Smooth muscle cell (in vitro differentiated cells): ENCODE data around the gene NHSL1. TPM values are rescaled to one million over a fixed set of nuclear protein-coding genes. Genes with fewer than 3 reads are reported as not detected.

Experiments
- DNase-seq: peaks from one replicate; lab custom pipeline; 2025; ENCODE audit not compliant: unreplicated experiment; lab: John Stamatoyannopoulos, UW
- H2AFZ ChIP-seq: fragments of 200-600 bp; sonication (generic); 2 replicates; pipeline ENCODE4 v1.6.0; 2016; ENCODE audit warnings: antibody characterized with exemption, low read depth, mild to moderate bottlenecking
- H3F3A ChIP-seq: fragments of 200-600 bp; sonication (generic); 2 replicates; pipeline ENCODE4 v1.6.0; 2017; ENCODE audit warnings: antibody characterized with exemption, low read depth
- H3K27ac ChIP-seq: fragments of 200-600 bp; sonication (generic); 2 replicates; pipeline ENCODE4 v1.5.1; 2016; ENCODE audit warnings: low read depth, mild to moderate bottlenecking
- H3K27me3 ChIP-seq: fragments of 200-600 bp; sonication (generic); 2 replicates; pipeline ENCODE4 v1.6.1; 2016; ENCODE audit warnings: low read depth, mild to moderate bottlenecking
- H3K36me3 ChIP-seq: fragments of 200-600 bp; sonication (generic); 2 replicates; pipeline ENCODE4 v1.5.1; 2016; ENCODE audit warnings: low read depth
- H3K4me1 ChIP-seq: fragments of 200-600 bp; sonication (generic); 2 replicates; pipeline ENCODE4 v1.5.1; 2016; ENCODE audit warnings: low read depth
- H3K4me2 ChIP-seq: fragments of 200-600 bp; sonication (generic); 2 replicates; pipeline ENCODE4 v1.6.0; 2016; ENCODE audit warnings: mild to moderate bottlenecking
- H3K4me3 ChIP-seq: fragments of 200-600 bp; sonication (generic); 2 replicates; pipeline ENCODE4 v1.5.1; 2016; ENCODE audit warnings: mild to moderate bottlenecking
- H3K79me2 ChIP-seq: fragments of 200-600 bp; sonication (generic); 2 replicates; pipeline ENCODE4 v1.6.0; 2016; ENCODE audit warnings: low read depth, mild to moderate bottlenecking
- H3K9ac ChIP-seq: fragments of 200-600 bp; sonication (generic); 2 replicates; pipeline ENCODE4 v1.6.0; 2016; ENCODE audit warnings: low read depth
- H3K9me3 ChIP-seq: fragments of 200-600 bp; sonication (generic); replicated peaks from 2 replicates; pipeline ENCODE4 v1.5.1; 2016; ENCODE audit warnings: low read depth
- H4K20me1 ChIP-seq: fragments of 200-600 bp; sonication (generic); 2 replicates; pipeline ENCODE4 v1.6.0; 2016; ENCODE audit warnings: low read depth
- CTCF ChIP-seq: fragments of 200-600 bp; sonication (generic); IDR thresholded peaks from 2 replicates; pipeline ENCODE4 v1.5.1; 2017; ENCODE audit warnings: borderline replicate concordance, mild to moderate bottlenecking, antibody characterized with exemption; ENCODE audit not compliant: insufficient read depth, poor library complexity, severe bottlenecking
- WGBS: methylation state at CpG from one replicate; pipeline ENCODE4 v1.1.7; 2016; ENCODE audit warnings: low lambda C conversion rate; 5-methylcytosine and 5-hydroxymethylcytosine counted together
- polyA plus RNA-seq: library from polyadenylated mRNA; unstranded; fragments of >200 nt; fragmentation: Nextera tagmentation; extraction: Ambion mirVana; gene quantifications from 2 replicates; pipeline ENCODE4 v1.2.1, GENCODE V29; 2016
- total RNA-seq: library from RNA; depleted of rRNA; stranded (reverse); fragments of >200 nt; gene quantifications from 2 replicates; pipeline ENCODE4 v1.2.3, GENCODE V29; 2014

NHSL1 gene
- total and polyA plus RNA-seq, 2 experiments from 2014 or later = 6.6 to 7.2 TPM

- Histone ChIP-seq H3K9ac (no peak overlapping the region), H3K79me2 (no peaks in the 10 kb centered on the region), H3K4me2 (no peak overlapping the region), H4K20me1 (no peaks in the 10 kb centered on the region), H3F3A (peaks cover 3% of the 10 kb centered on the region), H3K27ac (no peak overlapping the region), H3K9me3 (no peaks in the 10 kb centered on the region), H3K27me3 (no peaks in the 10 kb centered on the region), H3K36me3 (no peaks in the 10 kb centered on the region), H2AFZ (no peak overlapping the region), H3K4me1 (no peaks in the 10 kb centered on the region), H3K4me3 (no peak overlapping the region)
- TF ChIP-seq CTCF = no peak
- DNase-seq = no peak
Observed at GRCh38 chr6:138467901-138468300, 31.4 kb downstream of the NHSL1 start.

GRCh38 chr6:138465007-138465645 lies 34.2 kb downstream of the NHSL1 start:
- TF ChIP-seq CTCF = no peak
- no peaks in the 10 kb centered on the region for H3K9me3 ChIP-seq
- no peaks in the 10 kb centered on the region for H4K20me1 ChIP-seq
- no peak for DNase-seq
- H2AFZ ChIP-seq = no peak overlapping the region
- H3F3A ChIP-seq = peaks cover 3% of the 10 kb centered on the region
- no peaks in the 10 kb centered on the region for H3K79me2 ChIP-seq
- H3K4me3 ChIP-seq = no peak overlapping the region
- no peak overlapping the region for H3K9ac ChIP-seq
- H3K4me1 ChIP-seq = no peaks in the 10 kb centered on the region
- H3K27me3 ChIP-seq = no peaks in the 10 kb centered on the region
- 14% methylated on average over 1 of the region's 1 CpG for WGBS
- H3K4me2 ChIP-seq = peak overlapping the region; percentile 38
- no peaks in the 10 kb centered on the region for H3K36me3 ChIP-seq
- peak overlapping the region; percentile 81 for H3K27ac ChIP-seq

GRCh38 chr6:138464085-138464484 lies 35.2 kb downstream of the NHSL1 start:
- H3K27me3 ChIP-seq = no peaks in the 10 kb centered on the region
- H3K4me3 ChIP-seq = no peak overlapping the region
- H3F3A ChIP-seq = peaks cover 3% of the 10 kb centered on the region
- H2AFZ ChIP-seq = no peak overlapping the region
- no peak for TF ChIP-seq CTCF
- no peaks in the 10 kb centered on the region for H3K36me3 ChIP-seq
- no peaks in the 10 kb centered on the region for H3K9me3 ChIP-seq
- no peaks in the 10 kb centered on the region for H3K79me2 ChIP-seq
- no peak overlapping the region for H3K9ac ChIP-seq
- 97% methylated on average over 20 of the region's 20 CpGs for WGBS
- H3K4me1 ChIP-seq = no peaks in the 10 kb centered on the region
- no peaks in the 10 kb centered on the region for H4K20me1 ChIP-seq
- H3K27ac ChIP-seq = peak overlapping the region; percentile 81
- no peak overlapping the region for H3K4me2 ChIP-seq
- DNase-seq = no peak

- no peak for TF ChIP-seq CTCF
- no peaks in the 10 kb centered on the region for H3K9me3 ChIP-seq
- no peak overlapping the region for H3K27ac ChIP-seq
- H3K4me3 ChIP-seq = no peak overlapping the region
- H3K4me2 ChIP-seq = no peak overlapping the region
- 97% methylated on average over 1 of the region's 1 CpG for WGBS
- H3K79me2 ChIP-seq = no peaks in the 10 kb centered on the region
- peaks cover 3% of the 10 kb centered on the region for H3F3A ChIP-seq
- H2AFZ ChIP-seq = no peak overlapping the region
- no peak for DNase-seq
- no peaks in the 10 kb centered on the region for H4K20me1 ChIP-seq
- H3K4me1 ChIP-seq = no peaks in the 10 kb centered on the region
- no peak overlapping the region for H3K9ac ChIP-seq
- H3K36me3 ChIP-seq = no peaks in the 10 kb centered on the region
- no peaks in the 10 kb centered on the region for H3K27me3 ChIP-seq
Observed at GRCh38 chr6:138461647-138462046, 37.6 kb downstream of the NHSL1 start.
